PC-3 (cell line): ENCODE results near the gene NHLH1. TPM values are rescaled to one million over a fixed set of nuclear protein-coding genes. Genes with fewer than 3 reads are reported as not detected.

Experiments used
- ATAC-seq: fragments of 200-7000 bp; cut with Tn5 transposase; 2 replicates; pipeline ENCODE4 v1.9.1; 2020; ENCODE audit warnings: mild to moderate bottlenecking, moderate library complexity
- BruUV-seq: library from RNA; stranded (reverse); fragments of 400-500 nt; replicated peaks from 2 replicates; lab custom pipeline; 2021; lab: Mats Ljungman, UMichigan
- CTCF ChIA-PET: fragments of 300-600 bp; sonication (Branson Sonifier 250); formaldehyde crosslinking; loops from one replicate; lab custom pipeline; 2022; ENCODE audit warnings: antibody characterized with exemption; lab: Charles Lee
- POLR2A ChIA-PET: fragments of 300-600 bp; sonication (Branson Sonifier 250); formaldehyde crosslinking; loops from one replicate; lab custom pipeline; 2022; ENCODE audit warnings: antibody characterized with exemption; ENCODE audit not compliant: unreplicated experiment; lab: Charles Lee
- DNase-seq: peaks from one replicate; pipeline ENCODE4 v3.0.0-alpha.2; 2015
- H2AFZ ChIP-seq: fragments of 300-600 bp; sonication (generic); 2 replicates; pipeline ENCODE4 v1.6.0; 2016; ENCODE audit warnings: antibody characterized with exemption, low read length
- H3F3A ChIP-seq: fragments of 300-600 bp; sonication (generic); one replicate; pipeline ENCODE4 v1.6.0; 2017; ENCODE audit warnings: antibody characterized with exemption, low read length, control low read depth, mild to moderate bottlenecking; ENCODE audit not compliant: unreplicated experiment
- H3K27ac ChIP-seq: fragments of 300-600 bp; sonication (generic); 2 replicates; pipeline ENCODE4 v1.5.1; 2016; ENCODE audit warnings: mild to moderate bottlenecking, low read length
- H3K27me3 ChIP-seq: fragments of 300-600 bp; sonication (generic); 2 replicates; pipeline ENCODE4 v1.6.1; 2016; ENCODE audit warnings: low read length, mixed read lengths
- H3K36me3 ChIP-seq: fragments of 300-600 bp; sonication (generic); 2 replicates; pipeline ENCODE4 v1.6.1; 2016; ENCODE audit warnings: low read depth, mixed run types, low read length, mixed read lengths
- H3K4me1 ChIP-seq: fragments of 300-600 bp; sonication (generic); 2 replicates; pipeline ENCODE4 v1.5.1; 2016; ENCODE audit warnings: low read length; ENCODE audit not compliant: insufficient read depth
- H3K4me2 ChIP-seq: fragments of 300-600 bp; sonication (generic); 2 replicates; pipeline ENCODE4 v1.6.0; 2016; ENCODE audit warnings: low read length
- H3K4me3 ChIP-seq: fragments of 300-600 bp; sonication (generic); 2 replicates; pipeline ENCODE4 v1.5.1; 2016; ENCODE audit warnings: mild to moderate bottlenecking, low read length, mixed read lengths
- H3K79me2 ChIP-seq: fragments of 300-600 bp; sonication (generic); 2 replicates; pipeline ENCODE4 v1.6.1; 2017; ENCODE audit warnings: low read length, mixed read lengths
- H3K9ac ChIP-seq: fragments of 300-600 bp; sonication (generic); 2 replicates; pipeline ENCODE4 v1.6.0; 2016; ENCODE audit warnings: mild to moderate bottlenecking, low read length
- H3K9me2 ChIP-seq: fragments of 300-600 bp; sonication (generic); replicated peaks from 2 replicates; pipeline ENCODE4 v1.6.1; 2016; ENCODE audit warnings: mixed run types, low read length, mixed read lengths
- H3K9me3 ChIP-seq: fragments of 300-600 bp; sonication (generic); 2 replicates; pipeline ENCODE4 v1.6.1; 2016; ENCODE audit warnings: low read length, mixed read lengths
- H4K20me1 ChIP-seq: fragments of 300-600 bp; sonication (generic); 2 replicates; pipeline ENCODE4 v1.6.1; 2016; ENCODE audit warnings: low read length, mixed read lengths
- EZH2 ChIP-seq: fragments of 300-600 bp; sonication (generic); IDR thresholded peaks from one replicate; pipeline ENCODE4 v1.6.1; 2017; ENCODE audit warnings: antibody characterized with exemption, mild to moderate bottlenecking, low read length; ENCODE audit not compliant: unreplicated experiment
- EZH2phosphoT487 ChIP-seq: fragments of 300-600 bp; sonication (generic); IDR thresholded peaks from 2 replicates; pipeline ENCODE4 v1.6.1; 2018; ENCODE audit warnings: mild to moderate bottlenecking, antibody characterized with exemption, low read length, borderline replicate concordance
- intact Hi-C: fragments of 100-400 bp; cut with micrococcal nuclease; formaldehyde crosslinking; loops from 2 replicates; pipeline ENCODE4 v1.9.0; 2023
- total RNA-seq: library from RNA; depleted of rRNA; stranded (reverse); fragments of >200 nt; gene quantifications from 2 replicates; pipeline ENCODE4 v1.2.3, GENCODE V29; 2014
- TF ChIP-seq, protein P1 (sequence below): fragments of 300-600 bp; sonication (generic); conservative IDR thresholded peaks from 2 replicates; pipeline ENCODE4 v1.5.1; 2017; ENCODE audit warnings: antibody characterized with exemption, low read depth, mild to moderate bottlenecking, low read length

NHLH1 gene
- total RNA-seq, 1 experiment from 2014 or later: not detected

DNA sequence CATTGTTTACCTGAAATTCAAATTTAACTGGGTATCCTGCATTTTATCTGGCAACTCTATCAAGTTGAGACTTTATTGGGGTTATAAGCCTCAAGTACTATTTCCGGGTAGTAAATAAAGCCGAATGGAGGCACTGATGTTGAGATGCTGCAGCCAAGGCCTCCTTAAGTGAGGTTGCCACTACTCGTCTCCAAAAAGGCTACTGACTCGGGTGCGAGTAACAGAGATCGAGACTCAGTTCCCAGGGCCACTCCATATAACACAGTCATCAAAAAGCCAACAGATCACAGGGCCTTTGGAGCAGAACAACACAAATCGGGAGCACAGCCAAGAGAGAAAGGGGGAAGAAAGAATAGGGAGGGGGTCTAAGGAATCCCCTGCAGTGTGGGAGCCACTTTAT, 24.3 kb upstream of the NHLH1 start:
- Histone ChIP-seq H3K4me3 (peak overlapping the region; percentile 86), H2AFZ (peak overlapping the region; percentile 82), H3K36me3 (peaks cover 31% of the 10 kb centered on the region), H3K79me2 (peaks cover 74% of the 10 kb centered on the region), H3K27me3 (no peaks in the 10 kb centered on the region), H3K4me2 (peak overlapping the region; percentile 89), H4K20me1 (peaks cover 23% of the 10 kb centered on the region), H3K9ac (peak overlapping the region; percentile 95), H3K9me3 (no peaks in the 10 kb centered on the region), H3F3A (no peaks in the 10 kb centered on the region), H3K4me1 (peaks cover 21% of the 10 kb centered on the region), H3K9me2 (no peaks in the 10 kb centered on the region), H3K27ac (peak overlapping the region; percentile 42)
- intact Hi-C loops: no loop called here
- TF ChIP-seq EZH2: no peak
- no peak for TF ChIP-seq EZH2phosphoT487
- TF ChIP-seq, protein P1, sequence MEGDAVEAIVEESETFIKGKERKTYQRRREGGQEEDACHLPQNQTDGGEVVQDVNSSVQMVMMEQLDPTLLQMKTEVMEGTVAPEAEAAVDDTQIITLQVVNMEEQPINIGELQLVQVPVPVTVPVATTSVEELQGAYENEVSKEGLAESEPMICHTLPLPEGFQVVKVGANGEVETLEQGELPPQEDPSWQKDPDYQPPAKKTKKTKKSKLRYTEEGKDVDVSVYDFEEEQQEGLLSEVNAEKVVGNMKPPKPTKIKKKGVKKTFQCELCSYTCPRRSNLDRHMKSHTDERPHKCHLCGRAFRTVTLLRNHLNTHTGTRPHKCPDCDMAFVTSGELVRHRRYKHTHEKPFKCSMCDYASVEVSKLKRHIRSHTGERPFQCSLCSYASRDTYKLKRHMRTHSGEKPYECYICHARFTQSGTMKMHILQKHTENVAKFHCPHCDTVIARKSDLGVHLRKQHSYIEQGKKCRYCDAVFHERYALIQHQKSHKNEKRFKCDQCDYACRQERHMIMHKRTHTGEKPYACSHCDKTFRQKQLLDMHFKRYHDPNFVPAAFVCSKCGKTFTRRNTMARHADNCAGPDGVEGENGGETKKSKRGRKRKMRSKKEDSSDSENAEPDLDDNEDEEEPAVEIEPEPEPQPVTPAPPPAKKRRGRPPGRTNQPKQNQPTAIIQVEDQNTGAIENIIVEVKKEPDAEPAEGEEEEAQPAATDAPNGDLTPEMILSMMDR: no peak
- DNase-seq (no peak), ATAC-seq (peak; percentile 11)
- CTCF ChIA-PET: no interaction called here
- BruUV-seq: no TSS peak
- POLR2A ChIA-PET: interaction anchor here (0.5 kb wide), 1 partner anchor 29 kb away, joined by 3 read pairs; no protein-coding TSS in a partner anchor

DNA sequence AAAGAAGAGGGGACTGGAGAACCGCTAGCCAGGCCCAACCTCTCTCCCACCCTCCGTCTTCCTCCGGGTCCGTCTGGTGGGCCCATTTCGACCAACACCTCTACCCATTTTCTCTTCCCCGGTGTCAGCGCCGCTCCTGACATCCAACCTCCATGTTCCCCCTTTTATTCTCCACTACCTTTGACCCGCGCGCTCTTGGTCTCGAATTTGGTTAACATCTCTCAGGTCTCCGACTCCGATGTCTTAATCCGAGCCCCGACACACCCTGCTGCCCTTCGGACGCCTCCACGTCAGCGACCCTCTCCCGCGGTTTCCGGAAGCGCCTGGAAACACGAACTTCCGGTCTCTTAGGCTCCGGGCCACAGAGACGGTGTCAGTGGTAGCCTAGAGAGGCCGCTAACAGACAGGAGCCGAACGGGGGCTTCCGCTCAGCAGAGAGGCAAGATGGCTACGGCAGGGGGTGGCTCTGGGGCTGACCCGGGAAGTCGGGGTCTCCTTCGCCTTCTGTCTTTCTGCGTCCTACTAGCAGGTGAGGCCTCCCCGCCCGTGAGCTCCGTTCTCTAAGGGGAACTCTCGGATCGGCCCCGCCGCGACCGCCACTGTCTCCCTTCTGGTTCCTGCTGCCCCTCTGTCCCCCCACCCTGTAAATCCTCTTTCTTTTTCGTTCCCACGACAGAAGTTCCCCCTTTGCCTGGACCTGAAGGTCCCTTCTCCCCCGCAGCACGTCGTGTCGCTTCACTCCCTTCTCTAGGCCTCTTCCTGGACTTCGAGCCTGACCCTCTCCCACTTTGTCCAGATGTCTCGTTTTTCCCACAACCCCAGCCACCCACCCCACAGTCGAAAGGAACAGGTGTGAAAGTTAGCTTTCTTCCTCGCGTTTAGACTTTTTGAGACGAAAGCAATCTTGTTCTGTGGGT, 23.7 kb upstream of the NHLH1 start, which contains the start of the genes COPA and NCSTN:
TSS of gene COPA (minus strand) at position 298 of the 917 bp plus-strand sequence. CDS start at position 218, 80 bp downstream.
TSS of gene NCSTN (plus strand) at position 431 of the 917 bp plus-strand sequence. CDS start at position 445, 14 bp downstream.
- ChIA-PET POLR2A (no interaction called here), CTCF (no interaction called here)
- Histone ChIP-seq H3K36me3 (peaks cover 28% of the 10 kb centered on the region), H3K79me2 (peaks cover 68% of the 10 kb centered on the region), H3K4me3 (peak within 1 kb of the TSS; percentile 86), H3F3A (no peaks in the 10 kb centered on the region), H3K27me3 (no peaks in the 10 kb centered on the region), H3K9ac (peak within 1 kb of the TSS; percentile 95), H2AFZ (peak within 1 kb of the TSS; percentile 82), H3K4me1 (peaks cover 21% of the 10 kb centered on the region), H3K9me2 (no peaks in the 10 kb centered on the region), H3K27ac (peak within 1 kb of the TSS; percentile 42), H3K4me2 (peak within 1 kb of the TSS; percentile 89), H4K20me1 (peaks cover 23% of the 10 kb centered on the region), H3K9me3 (no peaks in the 10 kb centered on the region)
- BruUV-seq: no TSS peak
- DNase-seq (peak; percentile 98), ATAC-seq (peak; percentile 98)
- TF ChIP-seq EZH2: no peak
- no peak for TF ChIP-seq EZH2phosphoT487
- TF ChIP-seq, protein P1: no peak
- intact Hi-C loops: no loop called here
